GM18502 (cell line): ENCODE data around the gene BANP.
"Not testable (repeated sequence)": the region's sequence is repeated elsewhere in the genome, so short reads cannot be mapped to it uniquely, and the experiment has no call there.

Experiments used
- ATAC-seq: cut with Tn5 transposase; IDR thresholded peaks from one replicate; pipeline ENCODE4 v1.9.1; 2021; ENCODE audit warnings: mild to moderate bottlenecking; ENCODE audit not compliant: unreplicated experiment, poor library complexity

BANP gene

GRCh38 chr16:87961623-87962022 is 10.4 kb downstream of the BANP start:
- ATAC-seq, result no peak

GRCh38 chr16:87963400-87963799 is 12.2 kb downstream of the BANP start:
- ATAC-seq, result no peak

- ATAC-seq, result no peak
Observed at GRCh38 chr16:87964049-87964659, 12.9 kb downstream of the BANP start.

- no peak for ATAC-seq
Observed at GRCh38 chr16:87965417-87965816, 14.2 kb downstream of the BANP start.

- ATAC-seq, result no peak
Observed at GRCh38 chr16:87966064-87966645, 14.9 kb downstream of the BANP start.

GRCh38 chr16:87966685-87967185 is 15.5 kb downstream of the BANP start:
- no peak for ATAC-seq

- no peak for ATAC-seq
Observed at GRCh38 chr16:87968541-87968940, 17.3 kb downstream of the BANP start.

- no peak for ATAC-seq
Observed at GRCh38 chr16:87970186-87970585, 19.0 kb downstream of the BANP start.

- no peak for ATAC-seq
Observed at GRCh38 chr16:87971933-87972332, 20.7 kb downstream of the BANP start.

- no peak for ATAC-seq
Observed at GRCh38 chr16:87973717-87974116, 22.5 kb downstream of the BANP start.

- ATAC-seq, result no peak
Observed at GRCh38 chr16:87974178-87974577, 22.9 kb downstream of the BANP start.

GRCh38 chr16:87976665-87977064 is 25.4 kb downstream of the BANP start:
- no peak for ATAC-seq

- ATAC-seq, result no peak
Observed at GRCh38 chr16:87978127-87978526, 26.9 kb downstream of the BANP start.

- no peak for ATAC-seq
Observed at GRCh38 chr16:87979352-87979751, 28.1 kb downstream of the BANP start.

- not testable (repeated sequence) for ATAC-seq
Observed at GRCh38 chr16:87979911-87980630, 28.8 kb downstream of the BANP start.

GRCh38 chr16:87981376-87981775 is 30.1 kb downstream of the BANP start:
- ATAC-seq, result not testable (repeated sequence)

- no peak for ATAC-seq
Observed at GRCh38 chr16:87982581-87983041, 31.4 kb downstream of the BANP start.

GRCh38 chr16:87983072-87983736 is 32.0 kb downstream of the BANP start:
- ATAC-seq, result not testable (repeated sequence)

GRCh38 chr16:87983737-87984097 is 32.5 kb downstream of the BANP start:
- not testable (repeated sequence) for ATAC-seq

GRCh38 chr16:87984180-87984579 is 32.9 kb downstream of the BANP start:
- ATAC-seq, result not testable (repeated sequence)
